CD4-positive, alpha-beta T cell treated with Interleukin-4 for 4 hours (primary cell): Measurements from ENCODE around the gene EGLN3.
"Not testable (repeated sequence)": the region's sequence is repeated elsewhere in the genome, so short reads cannot be mapped to it uniquely, and the experiment has no call there.

Experiments used
- DNase-seq: peaks from one replicate; pipeline ENCODE4 v3.0.0-alpha.2; 2020

EGLN3 gene

DNA sequence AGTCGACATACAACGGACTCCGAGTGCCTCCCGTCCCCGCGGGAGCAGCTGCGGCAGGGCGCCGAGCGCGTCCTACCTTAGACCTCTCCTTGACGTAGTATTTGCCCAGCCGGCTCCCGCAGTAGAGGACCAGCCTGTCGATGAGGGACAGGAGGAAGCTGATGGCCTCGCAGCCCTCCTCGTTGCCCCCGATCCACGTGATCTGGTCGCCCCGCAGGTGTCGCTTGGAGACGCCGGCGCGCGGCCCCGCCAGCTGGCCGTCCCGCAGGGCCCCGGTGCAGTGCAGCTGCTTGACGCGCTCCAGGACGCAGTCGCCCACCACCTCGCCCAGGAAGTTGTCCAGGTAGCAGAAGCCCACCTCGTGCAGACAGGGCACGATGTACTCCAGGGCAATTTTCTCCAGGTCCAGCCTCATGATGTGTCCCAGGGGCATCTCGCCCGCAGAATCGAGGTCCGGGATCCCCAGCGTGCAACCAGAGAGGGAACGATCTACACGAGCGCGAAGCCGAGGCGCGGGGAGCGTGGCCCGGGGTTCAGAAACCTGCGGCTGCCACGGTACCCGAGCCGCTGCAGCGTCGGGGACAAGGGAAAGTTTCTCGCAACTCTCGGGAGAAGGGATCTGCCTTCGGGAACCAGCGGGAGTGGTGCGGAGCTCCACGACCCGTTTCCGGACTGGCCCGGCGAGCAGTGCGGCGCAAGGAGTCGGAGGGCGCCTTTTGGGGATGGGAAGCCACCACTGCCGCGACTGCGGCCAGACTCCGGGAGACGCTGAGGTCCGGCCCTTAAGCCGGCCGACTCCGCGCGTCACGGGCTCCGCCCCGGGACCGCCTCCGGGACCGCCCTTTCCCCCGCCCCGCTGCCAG, at the start of gene EGLN3:
Gene EGLN3, minus strand, starts transcription at position 755 of the 863 bp plus-strand sequence. Its CDS starts 322 bp downstream, at position 433.
- peak; percentile 35 for DNase-seq

DNA sequence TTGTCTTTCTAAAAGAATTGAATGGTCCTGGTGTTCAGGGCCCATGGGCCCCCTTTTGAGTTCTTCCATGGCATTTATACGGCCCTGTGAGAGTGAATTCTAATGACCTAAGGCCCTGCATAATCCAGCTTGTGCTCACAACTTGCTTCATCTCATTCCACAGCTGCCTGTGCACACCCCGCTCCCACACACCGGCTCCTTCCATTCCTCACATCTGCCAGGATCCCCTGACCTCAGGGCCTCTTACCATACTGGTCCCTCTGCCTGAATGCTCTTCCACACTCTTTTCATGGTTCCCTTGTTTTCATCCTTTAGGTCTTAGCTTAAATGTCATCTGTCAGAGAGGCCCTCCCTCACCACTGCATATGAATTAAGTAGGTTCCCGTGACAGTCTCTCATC, 49.5 kb upstream of the EGLN3 start:
- DNase-seq, result no peak

DNA sequence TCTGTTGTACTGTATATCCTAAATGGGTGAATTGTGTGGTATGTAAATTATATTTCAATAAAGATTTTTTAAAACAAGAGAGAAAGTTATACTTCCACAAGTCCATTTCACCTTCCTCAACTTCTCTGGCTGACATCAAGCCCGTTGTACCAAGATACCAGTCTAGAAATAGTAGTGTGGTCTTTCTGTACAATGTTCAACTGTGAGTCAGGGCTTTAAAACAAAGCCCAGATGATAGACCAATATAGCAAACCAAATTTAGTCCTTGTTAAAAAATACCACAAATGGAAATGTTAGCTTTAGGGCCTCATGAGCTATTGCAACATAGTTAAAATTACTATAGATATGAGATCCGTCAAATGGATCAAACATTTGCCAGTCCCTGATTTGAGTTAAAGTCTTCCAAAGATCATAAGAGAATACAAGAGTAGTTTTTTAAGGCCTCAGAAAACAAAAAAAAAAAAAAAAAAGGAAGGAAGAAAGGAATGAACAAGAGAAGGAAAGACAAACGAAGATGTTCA, 49.0 kb upstream of the EGLN3 start:
- no peak for DNase-seq

DNA sequence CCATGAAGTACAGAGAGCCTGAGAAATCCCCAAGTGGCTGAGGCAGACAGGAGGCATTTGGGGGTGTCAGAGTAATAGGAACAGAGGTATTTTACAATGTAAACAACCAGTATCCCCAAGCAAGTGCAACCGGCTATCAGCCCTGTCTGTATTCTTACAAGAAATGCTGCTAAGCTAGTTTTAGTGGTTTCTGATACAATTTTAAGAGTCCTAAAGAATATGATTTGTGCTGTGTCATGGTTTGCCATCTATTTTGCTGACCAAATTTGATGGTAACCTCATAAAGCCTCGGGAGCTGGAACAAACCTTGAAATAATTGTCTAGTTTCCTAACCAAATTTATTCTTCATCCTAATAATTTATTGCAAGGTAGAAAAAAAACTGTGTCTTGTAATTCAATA, 46.7 kb upstream of the EGLN3 start:
- DNase-seq, result no peak

DNA sequence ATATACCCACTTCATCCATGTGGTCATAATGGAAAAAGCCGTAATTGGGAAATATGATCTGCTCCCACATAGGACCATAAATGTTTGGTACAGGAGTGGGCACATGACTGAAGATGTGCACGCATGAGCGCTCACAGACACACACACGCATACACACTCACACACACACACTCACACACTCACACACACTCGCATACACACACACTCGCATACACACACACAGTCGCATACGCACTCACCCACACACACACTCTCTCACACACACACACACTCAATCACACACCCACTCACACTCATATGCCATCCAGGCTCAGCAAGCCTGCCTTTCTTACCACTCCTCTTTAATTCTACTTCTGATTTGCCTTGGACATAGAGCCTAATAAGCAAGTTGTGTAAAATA, 45.6 kb upstream of the EGLN3 start:
- DNase-seq, result no peak

DNA sequence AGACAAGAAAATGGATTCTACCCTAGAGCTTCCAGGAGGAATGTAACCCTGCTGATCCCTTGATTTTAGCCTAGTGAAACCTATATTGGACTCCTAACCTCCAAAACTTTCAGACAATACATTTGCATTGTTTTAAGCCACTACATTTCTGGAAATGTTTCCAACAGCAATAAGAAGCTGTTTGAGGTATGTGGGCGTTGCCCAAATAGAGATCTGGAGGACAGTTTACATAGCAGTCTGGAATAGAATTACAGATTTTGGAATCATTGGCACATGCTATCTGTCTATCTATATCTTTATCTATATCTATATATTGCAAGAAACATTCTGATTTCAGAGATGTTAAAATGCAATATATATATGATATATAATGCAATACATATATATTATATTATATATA, 42.4 kb upstream of the EGLN3 start:
- no peak for DNase-seq

DNA sequence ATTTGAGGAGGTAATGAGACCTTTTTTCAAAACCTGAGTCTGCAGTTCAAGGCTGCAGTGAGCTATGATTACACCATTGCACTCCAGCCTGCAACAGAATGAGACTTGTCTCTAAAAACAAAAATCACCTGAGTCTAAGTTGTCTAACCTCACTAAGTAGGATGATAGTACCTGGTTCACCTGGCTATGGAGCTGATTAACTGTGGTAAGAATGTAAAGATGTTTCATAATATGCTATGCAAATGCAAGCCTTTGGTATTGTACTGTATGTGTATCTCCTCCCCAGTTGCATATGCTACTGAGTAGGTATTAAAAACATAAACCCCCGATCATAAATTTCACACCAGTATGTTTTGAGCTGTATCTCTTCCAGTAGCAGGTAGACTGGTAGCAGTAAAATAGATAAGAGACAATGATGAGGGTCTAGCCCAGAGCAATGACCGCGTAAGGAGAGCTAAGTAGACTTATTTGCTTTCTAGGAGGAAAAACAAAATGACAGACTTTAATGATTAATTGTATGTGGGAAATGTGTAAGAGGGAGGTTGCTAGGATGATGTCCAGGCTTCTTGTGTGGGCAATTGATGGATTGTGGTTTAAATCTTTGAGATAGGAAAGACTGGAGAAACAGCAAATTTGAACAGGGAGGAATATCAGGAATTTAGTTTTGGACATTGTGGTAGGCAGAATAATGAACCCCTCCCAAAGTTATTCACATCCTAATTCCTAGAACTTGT, 41.6 kb upstream of the EGLN3 start:
- no peak for DNase-seq

DNA sequence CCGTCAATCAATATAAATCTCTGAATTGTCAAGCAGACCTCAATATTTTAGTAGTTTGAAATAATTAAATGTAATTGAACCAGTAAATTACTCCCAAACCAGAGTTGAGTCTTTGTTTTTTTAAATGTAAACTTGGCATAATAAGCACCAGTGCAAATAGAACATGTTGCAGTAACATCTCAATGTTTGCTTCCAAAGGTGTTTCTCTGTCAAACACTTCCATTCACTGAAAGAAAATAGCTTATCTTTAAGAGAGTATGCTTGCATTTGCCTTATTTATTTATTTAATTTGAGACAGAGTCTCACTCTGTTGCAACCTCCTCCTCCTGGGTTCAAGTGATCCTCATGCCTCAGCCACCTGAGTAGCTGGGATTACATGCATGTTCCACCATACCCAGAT, 39.9 kb upstream of the EGLN3 start:
- DNase-seq, result no peak

DNA sequence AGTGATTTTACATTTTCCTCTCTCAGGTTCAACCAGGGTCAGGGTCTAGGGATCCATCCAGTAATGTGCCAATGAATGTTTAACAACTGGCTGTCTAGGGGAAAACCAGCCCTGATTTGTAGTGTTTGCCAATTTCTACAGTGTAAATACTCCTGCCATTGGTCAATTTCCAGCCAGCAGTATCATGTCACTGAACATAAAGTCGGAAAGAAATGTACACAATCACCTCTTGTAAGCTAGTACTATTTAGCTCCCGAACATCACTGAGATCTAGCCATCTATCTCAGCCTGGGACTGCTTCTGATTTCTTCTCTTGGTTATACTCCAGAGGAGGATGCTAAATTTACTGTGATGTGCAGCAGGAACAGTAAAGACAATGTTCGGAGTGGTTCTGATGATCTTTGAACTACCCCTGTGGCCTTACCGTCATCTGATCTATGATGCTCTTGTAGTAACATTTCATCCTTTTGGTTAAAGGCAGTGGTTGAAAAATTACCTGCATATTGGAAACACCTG, 36.7 kb upstream of the EGLN3 start:
- DNase-seq, result no peak

DNA sequence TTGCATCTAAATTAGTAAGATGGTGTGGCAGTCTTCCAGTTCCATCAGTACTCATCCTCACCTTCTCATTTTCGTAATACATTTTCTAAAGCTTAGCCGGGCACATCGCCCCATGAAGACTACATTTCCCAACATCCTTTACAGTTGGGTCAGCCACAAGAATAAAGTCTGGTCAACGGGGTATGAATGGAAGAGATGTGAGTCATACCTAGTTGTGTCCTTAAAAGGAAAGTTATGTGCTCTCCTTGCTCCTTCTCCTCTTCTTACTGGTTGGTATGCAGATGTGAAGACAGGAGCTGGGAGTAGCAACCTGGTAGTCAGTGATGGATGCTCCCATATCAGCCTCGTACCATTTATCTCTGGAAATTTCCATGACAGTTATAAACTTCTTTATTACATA, 35.9 kb upstream of the EGLN3 start:
- DNase-seq, result no peak

DNA sequence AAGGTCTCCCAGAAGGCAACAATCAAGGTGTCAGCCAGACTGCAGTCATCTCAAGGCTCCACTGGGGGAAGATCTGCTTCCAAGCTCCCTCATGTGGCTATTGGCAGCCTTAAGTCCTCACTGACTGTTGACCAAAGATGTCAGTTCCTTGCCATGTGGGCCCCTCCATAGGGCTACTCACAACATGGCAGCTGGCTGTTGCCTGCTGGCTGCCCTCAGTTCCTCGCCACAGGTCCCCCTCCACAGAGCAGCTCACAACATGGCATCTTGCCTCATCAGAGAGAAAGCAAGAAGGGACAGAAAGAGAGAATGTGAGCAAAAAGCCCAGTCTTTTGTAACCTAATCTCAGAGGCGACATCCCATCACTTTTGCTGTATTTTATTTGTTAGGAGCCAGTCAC, 34.4 kb upstream of the EGLN3 start:
- no peak for DNase-seq

DNA sequence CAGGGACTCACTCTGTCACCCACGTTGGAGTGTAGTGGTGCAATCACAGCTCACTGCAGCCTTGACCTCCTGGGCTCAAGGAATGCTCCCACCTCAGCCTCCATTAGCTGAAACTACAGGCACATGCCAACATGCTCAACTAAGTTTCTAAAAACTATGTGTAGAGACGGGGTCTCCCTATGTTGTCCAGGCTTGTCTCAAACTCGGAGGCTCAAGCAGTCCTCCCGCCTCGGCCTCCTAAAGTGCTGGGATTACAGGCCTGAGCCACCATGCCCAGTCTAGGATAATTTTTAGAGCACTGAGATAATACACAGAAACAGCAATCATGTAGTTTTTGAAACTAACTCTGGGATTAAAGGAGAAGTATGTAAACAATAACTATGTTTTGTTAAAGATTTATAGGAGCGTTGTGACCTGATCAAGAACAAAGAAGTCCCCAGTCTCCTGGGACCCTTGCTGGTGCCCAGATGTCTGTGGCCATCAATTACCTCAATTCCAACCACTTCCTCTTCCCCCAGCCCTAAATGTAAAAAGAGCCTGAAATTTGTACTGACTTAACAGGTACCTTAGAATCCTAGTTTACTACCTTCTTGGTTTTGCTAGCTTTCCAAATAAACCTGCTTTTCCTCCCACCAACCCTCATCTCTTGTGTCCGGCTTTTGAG, 28.9 kb upstream of the EGLN3 start:
- DNase-seq, result no peak

DNA sequence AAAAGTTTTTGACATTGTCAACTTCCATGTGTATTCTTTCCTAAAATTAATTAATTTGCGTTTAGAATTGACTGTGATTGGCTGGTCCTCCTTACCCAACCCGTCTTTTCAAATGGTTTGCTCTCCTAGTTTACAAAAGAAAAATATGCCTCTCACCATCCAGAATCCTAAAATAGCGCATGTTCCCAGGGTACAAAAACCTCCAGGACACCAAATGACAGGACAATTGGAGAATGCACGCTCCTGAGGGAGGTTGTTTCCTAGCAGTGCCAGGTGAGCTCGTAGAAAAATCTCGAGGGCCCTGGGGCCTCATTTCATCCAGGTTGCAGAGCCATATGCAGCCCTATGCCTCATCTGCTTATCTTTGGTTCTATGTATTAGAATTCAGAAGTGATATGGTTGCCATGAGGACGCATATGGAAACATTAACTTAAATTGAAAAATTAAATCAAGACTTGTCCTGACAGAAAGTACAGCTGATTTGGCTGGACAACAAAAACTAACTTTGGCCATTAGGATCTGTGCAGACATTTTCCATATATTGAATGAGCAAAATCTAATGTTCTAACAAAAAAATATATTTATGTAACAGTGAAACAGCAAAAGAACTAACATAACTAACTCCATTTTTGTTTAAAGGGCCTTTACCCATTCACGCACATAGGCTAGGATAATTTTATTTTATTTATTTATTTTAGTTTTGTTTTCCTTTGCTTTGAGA, 28.2 kb upstream of the EGLN3 start:
- DNase-seq, result no peak

DNA sequence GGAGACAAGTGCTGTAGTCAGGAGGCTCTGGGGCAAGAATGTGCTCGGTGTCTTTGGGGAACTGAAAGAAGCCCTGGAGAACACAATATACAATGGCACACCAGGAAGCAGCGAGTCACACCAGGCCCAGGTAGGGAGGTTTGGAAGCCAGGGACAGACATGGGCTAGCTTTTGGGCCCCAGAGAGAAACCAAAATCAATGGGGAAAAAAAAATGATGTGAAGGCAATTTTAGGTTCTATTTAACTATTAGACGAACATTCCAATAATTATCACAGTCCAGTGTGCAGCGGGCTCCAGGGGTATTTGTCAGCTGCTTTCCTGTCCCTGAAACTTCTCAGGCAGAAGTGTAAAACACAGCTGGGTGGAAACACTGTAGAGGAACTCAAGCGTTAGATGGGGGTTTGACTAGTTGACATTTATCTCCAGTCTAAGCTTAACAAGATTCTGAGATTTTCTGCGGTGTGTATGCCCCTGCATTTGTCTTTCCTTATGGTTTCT, 21.8 kb upstream of the EGLN3 start:
- no peak for DNase-seq

DNA sequence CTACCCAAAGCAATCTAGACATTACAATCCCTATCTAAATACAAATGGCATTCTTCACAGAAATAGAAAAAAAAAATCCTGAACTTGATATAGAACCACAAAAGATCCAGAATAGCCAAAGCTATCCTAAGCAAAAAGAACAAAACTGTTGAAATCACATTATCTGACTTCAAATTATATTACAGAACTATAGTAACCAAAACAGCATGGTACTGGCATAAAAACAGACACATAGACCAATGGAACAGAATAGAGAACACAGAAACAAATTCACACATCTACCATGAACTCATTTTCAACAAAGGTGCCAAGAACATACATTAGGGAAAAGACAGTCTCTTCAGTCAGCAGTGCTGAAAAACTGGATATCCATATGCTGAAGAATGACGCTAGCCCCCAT, 19.0 kb upstream of the EGLN3 start:
- not testable (repeated sequence) for DNase-seq

DNA sequence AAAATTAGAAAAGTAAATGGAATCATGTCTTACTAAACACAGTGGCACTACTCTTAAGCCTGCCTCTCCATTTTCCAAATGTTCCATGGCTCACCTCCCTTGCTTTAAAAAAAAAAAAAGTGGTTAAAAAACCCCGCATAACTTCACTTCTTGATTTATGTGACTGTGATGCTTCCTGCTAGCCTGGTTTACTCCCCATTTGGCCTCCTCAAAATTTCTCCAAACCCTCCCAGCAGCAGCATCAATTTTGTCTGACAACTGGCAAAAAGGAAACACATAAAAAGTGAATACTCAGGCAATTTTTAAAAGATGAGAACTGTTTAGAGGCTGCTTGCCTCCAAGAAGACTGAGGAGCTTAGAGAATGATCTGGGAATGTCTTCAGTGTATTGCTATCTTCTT, 17.8 kb upstream of the EGLN3 start:
- no peak for DNase-seq

DNA sequence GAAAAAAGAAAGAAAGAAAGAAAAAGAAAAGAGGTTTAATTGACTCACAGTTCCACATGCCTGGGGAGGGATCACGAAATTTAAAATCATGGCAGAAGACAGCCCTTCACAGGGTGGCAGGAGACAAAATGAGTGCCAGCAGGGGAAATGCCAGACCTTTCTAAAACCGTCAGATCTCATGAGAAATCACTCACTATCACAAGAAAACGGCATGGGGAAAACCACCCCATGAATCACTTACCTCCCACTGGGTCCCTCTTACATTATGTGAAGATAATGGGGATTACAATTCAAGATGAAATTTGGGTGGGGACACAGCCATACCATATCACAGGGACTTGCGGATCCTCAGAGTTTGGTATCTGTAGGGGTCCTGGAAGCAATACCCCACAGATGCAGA, 16.3 kb upstream of the EGLN3 start:
- no peak for DNase-seq

DNA sequence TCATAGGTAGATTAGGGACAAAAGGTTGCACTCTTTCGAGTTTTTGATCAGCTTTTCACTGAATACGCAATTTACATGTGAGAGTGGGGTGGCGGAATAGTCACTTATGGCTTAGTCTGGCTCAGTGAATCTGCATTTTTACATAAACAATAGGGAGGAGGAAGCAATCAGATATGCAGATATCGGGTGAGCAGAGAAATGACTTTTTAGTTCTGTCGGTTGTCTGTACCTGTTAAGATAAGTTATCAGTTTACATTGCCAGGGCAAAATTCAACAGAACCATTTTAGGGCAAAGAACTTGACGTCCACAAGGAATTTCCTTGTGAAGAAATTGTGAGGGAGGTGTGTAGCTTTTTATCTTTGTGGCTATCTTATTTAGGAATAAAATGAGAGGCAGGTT, 15.4 kb upstream of the EGLN3 start:
- no peak for DNase-seq

DNA sequence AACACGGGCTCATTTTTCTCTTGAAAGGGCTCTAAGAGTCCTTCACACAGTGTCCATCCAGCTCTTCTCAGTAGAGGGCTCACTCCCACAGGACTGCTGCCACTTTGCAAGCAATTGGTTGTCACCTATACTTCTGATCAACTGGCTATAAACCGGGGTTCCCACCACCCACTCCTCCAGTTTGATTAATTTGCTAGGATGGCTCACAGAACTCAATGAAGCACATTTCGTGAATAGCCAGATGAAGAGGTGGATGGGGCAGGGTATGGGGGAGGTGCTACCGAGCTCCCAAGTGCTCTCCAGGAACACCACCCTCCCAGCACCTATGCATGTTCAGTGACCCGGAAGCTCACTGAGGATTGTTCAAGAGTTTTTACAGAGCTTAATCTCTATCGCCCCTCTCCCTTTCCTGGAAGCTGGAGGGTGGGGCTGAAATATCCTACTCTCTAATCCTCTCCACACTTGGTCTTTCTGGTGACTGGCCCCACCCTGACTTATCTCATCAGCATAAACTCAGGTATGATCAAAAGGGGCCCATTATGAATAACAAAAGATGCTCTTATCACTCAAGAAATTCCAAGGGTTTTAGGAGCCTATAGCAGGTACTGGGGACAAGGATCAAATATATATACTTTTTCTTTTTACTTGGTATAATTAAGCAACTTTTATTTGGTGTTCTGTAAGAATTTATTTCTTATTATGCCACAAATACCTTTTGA, 13.9 kb upstream of the EGLN3 start:
- no peak for DNase-seq

DNA sequence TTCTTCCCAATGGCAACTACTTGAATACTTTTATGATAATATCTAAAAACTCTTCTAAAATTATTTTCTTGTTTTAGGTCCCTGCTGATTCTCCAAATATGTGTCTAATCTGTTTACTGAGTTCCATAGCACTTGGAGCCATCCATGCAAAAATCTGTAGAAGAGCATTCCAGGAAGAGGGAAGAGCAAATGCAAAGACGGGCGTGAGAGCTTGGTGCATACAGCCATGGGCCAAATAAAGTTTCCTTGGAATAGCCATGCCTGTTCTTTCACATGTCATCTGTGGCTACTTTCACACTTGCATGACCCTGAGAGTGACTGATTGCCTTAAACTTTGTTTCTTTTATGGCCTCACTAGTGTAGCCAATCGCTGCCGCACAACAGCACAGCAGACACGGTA, 13.0 kb upstream of the EGLN3 start:
- no peak for DNase-seq

DNA sequence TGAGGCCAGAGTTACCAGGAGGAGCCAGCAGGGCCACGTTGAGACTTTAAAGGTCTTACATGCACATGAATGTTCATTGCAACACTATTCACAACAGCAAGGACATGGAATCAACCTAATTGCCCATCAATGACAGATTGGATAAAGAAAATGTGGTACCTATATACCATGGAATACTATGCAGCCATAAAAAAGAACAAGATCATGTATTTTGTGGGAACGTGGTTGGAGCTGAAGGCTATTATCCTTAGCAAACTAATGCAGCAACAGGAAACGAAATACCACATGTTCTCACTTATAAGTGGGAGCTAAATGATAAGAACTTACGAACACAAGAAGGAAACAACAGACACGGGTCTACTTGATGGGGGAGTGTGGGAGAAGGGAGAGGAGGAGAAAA, 11.6 kb upstream of the EGLN3 start:
- DNase-seq, result not testable (repeated sequence)

DNA sequence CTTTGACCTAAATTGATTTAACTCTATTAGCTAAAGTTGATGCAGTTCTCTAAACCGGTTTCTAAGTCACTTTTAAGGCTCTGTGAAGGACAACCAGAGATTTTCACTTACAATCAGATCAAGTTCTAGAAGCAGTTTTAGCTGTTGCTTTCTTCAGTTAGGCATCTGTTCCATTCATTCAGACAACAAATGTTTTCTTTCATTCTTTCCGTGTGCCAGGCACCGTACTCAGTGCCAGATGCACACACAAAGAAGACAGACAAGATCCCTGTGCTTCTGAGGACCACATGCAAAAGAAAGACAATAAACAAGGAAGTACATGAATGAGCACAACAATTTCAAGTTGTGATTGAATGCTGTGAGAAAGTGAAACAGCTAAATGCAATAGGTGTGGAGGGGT, 11.1 kb upstream of the EGLN3 start:
- DNase-seq, result no peak
